Ramos (cell line): ENCODE measurements around the gene UTS2.

Source experiments
- in situ Hi-C: fragments of 300-500 bp; cut with MboI; formaldehyde crosslinking; loops from one replicate; pipeline ENCODE4 v1.14.3; 2022; ENCODE audit warnings: low sequenced_read_pairs; ENCODE audit not compliant: unreplicated experiment

Gene UTS2

DNA sequence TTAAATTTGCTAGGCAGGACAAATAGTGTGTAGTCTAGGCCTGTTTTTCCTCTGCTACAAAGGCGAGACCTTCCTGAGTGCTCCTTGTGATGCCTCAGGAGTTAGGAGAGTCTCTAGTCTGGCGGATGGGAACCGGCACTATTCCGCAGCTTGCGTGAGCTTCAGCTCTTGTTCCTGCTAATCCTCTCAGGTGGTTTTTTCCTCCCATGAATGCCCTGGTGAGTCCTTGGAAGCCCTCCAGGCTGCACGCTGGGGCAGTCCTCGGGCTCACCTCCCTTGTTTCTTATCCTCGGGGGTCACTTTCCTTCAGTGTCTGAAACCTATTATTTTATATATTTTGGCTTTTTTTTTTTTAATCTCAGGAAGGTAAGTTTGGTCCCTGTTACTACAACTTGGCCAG, 28.2 kb downstream of the UTS2 start:
- in situ Hi-C loops = no loop called here

DNA sequence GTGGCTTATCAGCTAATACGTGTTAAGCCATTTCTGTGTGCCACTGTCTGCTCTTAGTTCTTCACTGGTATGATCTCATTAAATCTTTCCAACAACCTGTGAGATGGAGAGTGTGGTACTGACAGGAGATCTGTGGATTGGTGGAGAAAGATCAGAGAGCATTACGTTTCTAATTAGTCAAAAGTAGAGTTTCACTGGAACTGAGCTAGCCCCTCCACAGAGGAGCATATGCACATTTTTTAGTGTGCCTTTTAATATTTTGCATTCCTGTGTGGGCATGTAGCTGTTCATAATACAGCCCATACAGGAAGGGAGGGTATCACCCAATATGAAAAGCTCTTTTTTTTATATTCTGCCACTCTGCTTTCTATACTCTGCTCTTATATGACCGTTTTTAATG, 31.6 kb downstream of the UTS2 start:
- in situ Hi-C loops = no loop called here

DNA sequence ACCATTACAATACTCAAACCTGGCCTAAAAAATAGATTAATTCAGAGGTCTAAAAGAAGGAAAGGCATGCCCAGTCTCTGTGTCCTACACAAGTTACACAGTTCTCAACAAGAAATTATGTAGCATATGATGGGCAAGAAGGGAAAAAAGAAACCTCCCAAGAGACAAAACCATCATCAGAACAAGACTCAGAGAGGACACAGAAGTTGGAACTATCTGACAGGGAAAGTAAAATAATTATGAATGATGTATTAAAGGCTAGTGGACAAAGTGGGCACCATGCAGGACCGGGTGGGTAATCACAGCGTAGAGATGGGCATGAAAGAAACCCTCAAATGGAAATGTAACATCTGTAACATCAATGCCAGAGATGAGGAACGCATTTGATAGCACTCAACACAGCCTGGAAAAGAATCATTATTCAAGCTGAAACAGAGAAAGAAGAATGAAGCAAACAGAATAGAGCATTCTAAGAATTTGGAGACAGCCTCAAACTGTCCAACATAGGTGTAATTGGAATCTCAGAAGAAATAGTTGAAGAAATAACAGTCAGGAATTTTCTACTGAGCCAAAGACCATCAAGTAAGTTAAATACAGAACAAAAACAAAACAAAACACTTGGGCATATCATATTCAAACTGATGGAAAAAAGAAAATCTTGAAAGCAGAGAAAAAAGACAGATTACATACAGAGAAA, 39.0 kb downstream of the UTS2 start:
- in situ Hi-C loops = no loop called here

DNA sequence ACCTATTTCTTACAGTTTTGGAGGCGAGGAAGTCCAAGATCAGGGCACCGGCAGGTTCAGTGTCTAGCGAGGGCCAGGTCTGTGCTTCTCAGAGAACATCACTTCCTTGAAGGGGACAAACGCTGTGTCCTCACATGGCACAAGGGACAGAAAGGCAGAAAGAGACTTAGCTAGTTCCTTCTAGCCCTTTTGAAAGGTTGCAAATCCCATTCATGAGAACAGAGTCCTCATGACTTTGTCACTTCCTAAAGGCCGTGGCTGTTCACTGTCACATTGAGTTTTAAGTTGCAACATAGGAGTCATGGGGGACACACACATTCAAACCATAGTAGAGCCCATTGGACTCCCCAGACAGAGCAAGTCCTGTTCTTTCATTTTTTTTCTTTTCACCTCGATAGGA, 41.4 kb downstream of the UTS2 start:
- in situ Hi-C loops = no loop called here

DNA sequence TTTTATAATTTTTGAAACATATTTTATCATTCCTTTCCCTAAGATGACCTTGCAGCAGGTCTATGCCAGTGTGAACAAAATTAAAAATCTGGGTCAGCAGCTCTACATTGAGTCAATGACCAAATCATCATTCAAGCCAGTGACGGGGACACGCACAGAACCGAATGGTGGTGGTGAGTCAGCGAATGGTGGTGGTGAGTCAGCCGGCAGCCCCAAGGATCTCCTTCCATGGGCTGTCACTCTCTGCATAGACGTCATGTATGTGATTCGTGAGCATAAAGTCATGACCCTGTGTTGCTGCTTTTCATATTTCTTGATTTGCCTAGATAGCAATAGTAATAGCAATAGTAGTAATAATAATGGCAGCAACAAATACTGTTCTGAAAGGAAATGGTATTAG, 42.5 kb downstream of the UTS2 start:
- in situ Hi-C loops = no loop called here

DNA sequence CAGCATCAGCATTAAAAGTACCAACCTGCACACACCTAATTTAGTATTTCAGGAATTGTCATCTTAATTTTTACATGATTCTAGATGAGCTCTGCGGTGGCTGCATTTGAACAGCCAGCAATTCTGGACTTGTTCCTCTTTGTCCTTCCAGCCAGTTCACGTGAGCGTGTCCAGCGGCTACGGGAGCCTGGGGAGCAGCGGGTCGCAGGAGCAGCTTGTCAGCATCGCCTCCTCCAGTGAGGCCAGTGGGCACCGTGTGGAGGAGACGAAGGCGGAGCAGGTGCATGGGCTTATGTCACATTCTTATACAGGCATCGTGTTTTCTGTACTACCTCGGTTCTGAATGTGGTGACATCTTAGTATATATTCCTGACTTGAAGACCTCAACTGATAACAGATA, 43.1 kb downstream of the UTS2 start:
- in situ Hi-C loops = no loop called here

DNA sequence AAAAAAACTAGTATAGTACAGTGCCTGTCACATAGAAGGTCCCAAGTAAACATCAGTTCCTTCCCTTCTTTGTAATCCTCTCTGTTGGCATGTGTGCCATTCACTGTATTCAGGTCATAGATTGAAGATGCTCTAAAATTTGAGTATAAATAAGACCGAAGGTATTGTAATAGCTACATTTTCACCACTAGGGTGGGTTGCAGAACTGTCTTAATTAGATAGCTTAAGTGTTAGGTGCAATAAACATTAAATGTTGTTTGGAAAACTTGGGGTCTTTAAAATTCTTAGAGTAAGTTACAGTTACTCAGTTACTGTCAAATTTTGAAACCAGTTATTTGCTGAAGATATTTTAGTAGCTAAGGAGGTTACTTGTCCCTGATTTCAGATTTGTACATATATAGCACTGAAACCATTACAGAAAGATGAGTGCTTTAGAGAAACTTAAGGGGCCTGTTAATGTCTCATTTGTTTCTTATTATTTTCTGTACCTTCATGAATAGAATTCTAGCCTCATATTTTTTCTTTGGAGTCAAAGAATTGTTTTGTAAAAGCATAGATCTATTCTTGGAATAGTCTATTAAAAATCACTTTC, 44.5 kb downstream of the UTS2 start:
- in situ Hi-C loops = no loop called here

DNA sequence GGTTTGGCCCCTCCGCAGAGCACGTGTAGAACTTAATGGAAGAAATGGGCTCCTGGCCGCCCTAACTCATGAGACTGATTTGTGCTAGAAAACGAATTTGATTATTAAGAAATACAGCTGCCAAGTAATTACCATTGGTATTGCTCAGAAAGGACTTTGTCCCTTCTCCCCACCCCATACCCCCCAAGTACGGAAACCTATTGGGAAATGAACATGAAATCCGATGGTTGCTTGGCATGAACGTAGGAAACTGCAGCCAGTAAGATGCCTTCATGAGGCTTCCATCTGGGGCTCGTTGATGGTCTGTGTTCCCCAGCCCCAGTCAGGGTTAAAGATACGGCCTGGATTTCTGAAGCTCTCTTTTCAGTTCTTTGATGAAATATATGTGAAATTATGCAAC, 47.4 kb downstream of the UTS2 start:
- in situ Hi-C loops = no loop called here
